PC-9 (cell line): ENCODE data around the gene TMOD1.
"Not testable (repeated sequence)": the region's sequence is repeated elsewhere in the genome, so short reads cannot be mapped to it uniquely, and the experiment has no call there.

Experiments
- EZH2 ChIP-seq: fragments of 200-600 bp; sonication (generic); IDR thresholded peaks from 2 replicates; pipeline ENCODE4 v1.8.0; 2017; ENCODE audit warnings: antibody characterized with exemption, low read depth
- TF ChIP-seq, protein P1 (sequence below): fragments of 200-600 bp; sonication (generic); conservative IDR thresholded peaks from 2 replicates; pipeline ENCODE4 v1.6.1; 2017; ENCODE audit warnings: mixed run types, antibody characterized with exemption, mild to moderate bottlenecking, moderate library complexity

DNA sequence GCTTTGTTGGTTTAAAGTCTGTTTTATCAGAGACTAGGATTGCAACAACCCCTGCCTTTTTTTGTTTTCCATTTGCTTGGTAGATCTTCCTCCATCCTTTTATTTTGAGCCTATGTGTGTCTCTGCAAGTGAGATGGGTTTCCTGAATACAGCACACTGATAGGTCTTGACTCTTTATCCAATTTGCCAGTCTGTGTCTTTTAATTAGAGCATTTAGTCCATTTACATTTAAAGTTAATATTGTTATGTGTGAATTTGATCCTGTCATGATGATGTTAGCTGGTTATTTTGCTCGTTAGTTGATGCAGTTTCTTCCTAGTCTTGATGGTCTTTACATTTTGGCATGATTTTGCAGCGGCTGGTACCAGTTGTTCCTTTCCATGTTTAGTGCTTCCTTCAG lies 83.3 kb downstream of the TMOD1 start:
- TF ChIP-seq, protein P1, sequence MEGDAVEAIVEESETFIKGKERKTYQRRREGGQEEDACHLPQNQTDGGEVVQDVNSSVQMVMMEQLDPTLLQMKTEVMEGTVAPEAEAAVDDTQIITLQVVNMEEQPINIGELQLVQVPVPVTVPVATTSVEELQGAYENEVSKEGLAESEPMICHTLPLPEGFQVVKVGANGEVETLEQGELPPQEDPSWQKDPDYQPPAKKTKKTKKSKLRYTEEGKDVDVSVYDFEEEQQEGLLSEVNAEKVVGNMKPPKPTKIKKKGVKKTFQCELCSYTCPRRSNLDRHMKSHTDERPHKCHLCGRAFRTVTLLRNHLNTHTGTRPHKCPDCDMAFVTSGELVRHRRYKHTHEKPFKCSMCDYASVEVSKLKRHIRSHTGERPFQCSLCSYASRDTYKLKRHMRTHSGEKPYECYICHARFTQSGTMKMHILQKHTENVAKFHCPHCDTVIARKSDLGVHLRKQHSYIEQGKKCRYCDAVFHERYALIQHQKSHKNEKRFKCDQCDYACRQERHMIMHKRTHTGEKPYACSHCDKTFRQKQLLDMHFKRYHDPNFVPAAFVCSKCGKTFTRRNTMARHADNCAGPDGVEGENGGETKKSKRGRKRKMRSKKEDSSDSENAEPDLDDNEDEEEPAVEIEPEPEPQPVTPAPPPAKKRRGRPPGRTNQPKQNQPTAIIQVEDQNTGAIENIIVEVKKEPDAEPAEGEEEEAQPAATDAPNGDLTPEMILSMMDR: not testable (repeated sequence)
- TF ChIP-seq EZH2: not testable (repeated sequence)
